OCI-LY7 (cell line): ENCODE results near the gene CIB1.
"Not testable (repeated sequence)": the region's sequence is repeated elsewhere in the genome, so short reads cannot be mapped to it uniquely, and the experiment has no call there.

Experiments
- EZH2phosphoT487 ChIP-seq: fragments of 200-600 bp; sonication (generic); IDR thresholded peaks from 2 replicates; pipeline ENCODE4 v1.6.1; 2018; ENCODE audit warnings: low read depth, borderline replicate concordance, mild to moderate bottlenecking, mixed run types, antibody characterized with exemption, low read length, moderate library complexity, mixed read lengths
- TF ChIP-seq, protein P1 (sequence below): fragments of 200-600 bp; sonication (generic); conservative IDR thresholded peaks from 2 replicates; pipeline ENCODE4 v1.5.1; 2014; ENCODE audit warnings: mild to moderate bottlenecking, antibody characterized with exemption, low read length, moderate library complexity, mixed read lengths

- not testable (repeated sequence) for TF ChIP-seq EZH2phosphoT487
- TF ChIP-seq, protein P1, sequence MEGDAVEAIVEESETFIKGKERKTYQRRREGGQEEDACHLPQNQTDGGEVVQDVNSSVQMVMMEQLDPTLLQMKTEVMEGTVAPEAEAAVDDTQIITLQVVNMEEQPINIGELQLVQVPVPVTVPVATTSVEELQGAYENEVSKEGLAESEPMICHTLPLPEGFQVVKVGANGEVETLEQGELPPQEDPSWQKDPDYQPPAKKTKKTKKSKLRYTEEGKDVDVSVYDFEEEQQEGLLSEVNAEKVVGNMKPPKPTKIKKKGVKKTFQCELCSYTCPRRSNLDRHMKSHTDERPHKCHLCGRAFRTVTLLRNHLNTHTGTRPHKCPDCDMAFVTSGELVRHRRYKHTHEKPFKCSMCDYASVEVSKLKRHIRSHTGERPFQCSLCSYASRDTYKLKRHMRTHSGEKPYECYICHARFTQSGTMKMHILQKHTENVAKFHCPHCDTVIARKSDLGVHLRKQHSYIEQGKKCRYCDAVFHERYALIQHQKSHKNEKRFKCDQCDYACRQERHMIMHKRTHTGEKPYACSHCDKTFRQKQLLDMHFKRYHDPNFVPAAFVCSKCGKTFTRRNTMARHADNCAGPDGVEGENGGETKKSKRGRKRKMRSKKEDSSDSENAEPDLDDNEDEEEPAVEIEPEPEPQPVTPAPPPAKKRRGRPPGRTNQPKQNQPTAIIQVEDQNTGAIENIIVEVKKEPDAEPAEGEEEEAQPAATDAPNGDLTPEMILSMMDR = not testable (repeated sequence)
Observed at GRCh38 chr15:90278467-90278866, 44.7 kb upstream of the CIB1 start.
